Neural cell (in vitro differentiated cells): ENCODE results near the gene FBXO34. TPM values are rescaled to one million over a fixed set of nuclear protein-coding genes. Genes with fewer than 3 reads are reported as not detected.

Experiments used
- H2AFZ ChIP-seq: fragments of 200-600, 300-800 bp; sonication (generic), shearing (Covaris generic); 2 replicates; pipeline ENCODE4 v1.6.0; 2014; ENCODE audit warnings: low read depth, mild to moderate bottlenecking, antibody characterized with exemption, low read length, moderate library complexity
- H3F3A ChIP-seq: fragments of 200-600 bp; shearing (Covaris generic); 2 replicates; pipeline ENCODE4 v1.6.1; 2016; ENCODE audit warnings: mild to moderate bottlenecking, moderate library complexity, mixed read lengths, antibody characterized with exemption, low read length; ENCODE audit not compliant: insufficient read depth, poor library complexity, severe bottlenecking
- H3K27ac ChIP-seq: fragments of 200-600, 300-800 bp; sonication (generic), shearing (Covaris generic); 2 replicates; pipeline ENCODE4 v1.5.1; 2014; ENCODE audit warnings: mild to moderate bottlenecking, low read length, moderate library complexity
- H3K27me3 ChIP-seq: fragments of 300-800, 200-600 bp; sonication (generic), shearing (Covaris generic); 2 replicates; pipeline ENCODE4 v1.6.0; 2014; ENCODE audit warnings: mild to moderate bottlenecking, low read depth, low read length, moderate library complexity; ENCODE audit not compliant: insufficient read depth
- H3K36me3 ChIP-seq: fragments of 300-800, 200-600 bp; sonication (generic), shearing (Covaris generic); 2 replicates; pipeline ENCODE4 v1.5.1; 2014; ENCODE audit warnings: mild to moderate bottlenecking, antibody characterized with exemption, low read length, moderate library complexity; ENCODE audit not compliant: insufficient read depth
- H3K4me2 ChIP-seq: fragments of 300-800, 200-600 bp; sonication (generic), shearing (Covaris generic); 2 replicates; pipeline ENCODE4 v1.6.0; 2014; ENCODE audit warnings: mild to moderate bottlenecking, low read length
- H3K4me3 ChIP-seq: fragments of 300-800, 200-600 bp; sonication (generic), shearing (Covaris generic); 2 replicates; pipeline ENCODE4 v1.5.1; 2014; ENCODE audit warnings: mild to moderate bottlenecking, low read length, moderate library complexity
- H3K79me2 ChIP-seq: fragments of 200-600 bp; shearing (Covaris generic); replicated peaks from 2 replicates; pipeline ENCODE4 v1.6.0; 2014; ENCODE audit warnings: mild to moderate bottlenecking, low read length, moderate library complexity; ENCODE audit not compliant: insufficient read depth
- H3K9ac ChIP-seq: fragments of 300-800, 200-600 bp; sonication (generic), shearing (Covaris generic); 2 replicates; pipeline ENCODE4 v1.6.1; 2016; ENCODE audit warnings: mild to moderate bottlenecking, low read length, mixed read lengths
- H3K9me2 ChIP-seq: fragments of 200-600 bp; shearing (Covaris generic); 2 replicates; pipeline ENCODE4 v1.6.1; 2016; ENCODE audit warnings: mild to moderate bottlenecking, low read length, mixed read lengths; ENCODE audit not compliant: insufficient read depth
- H3K9me3 ChIP-seq: fragments of 200-600, 300-800 bp; sonication (generic), shearing (Covaris generic); 2 replicates; pipeline ENCODE4 v1.6.1; 2016; ENCODE audit warnings: mild to moderate bottlenecking, mixed run types, low read length, moderate library complexity, mixed read lengths
- H4K20me1 ChIP-seq: fragments of 200-600 bp; shearing (Covaris generic); 2 replicates; pipeline ENCODE4 v1.6.1; 2016; ENCODE audit warnings: mild to moderate bottlenecking, mixed run types; ENCODE audit not compliant: insufficient read depth
- CTCF ChIP-seq: fragments of 450-650 bp; IDR thresholded peaks from 2 replicates; pipeline ENCODE4 v1.5.1; 2014; ENCODE audit warnings: antibody characterized with exemption, mild to moderate bottlenecking, moderate library complexity; ENCODE audit not compliant: poor library complexity, severe bottlenecking
- EP300 ChIP-seq: fragments of 450-650 bp; conservative IDR thresholded peaks from 2 replicates; pipeline ENCODE4 v1.6.1; 2014; ENCODE audit warnings: antibody characterized with exemption, mild to moderate bottlenecking, moderate library complexity; ENCODE audit not compliant: poor library complexity, severe bottlenecking
- EZH2 ChIP-seq: fragments of 200-600, 300-800 bp; shearing (Covaris generic), sonication (generic); IDR thresholded peaks from 2 replicates; pipeline ENCODE4 v1.6.1; 2014; ENCODE audit warnings: antibody characterized with exemption, low read length, borderline replicate concordance, mild to moderate bottlenecking; ENCODE audit not compliant: insufficient read depth, poor library complexity, severe bottlenecking
- MXI1 ChIP-seq: fragments of 450-650 bp; conservative IDR thresholded peaks from 2 replicates; pipeline ENCODE4 v1.6.1; 2014; ENCODE audit warnings: antibody characterized with exemption, mild to moderate bottlenecking; ENCODE audit not compliant: poor library complexity, severe bottlenecking
- POLR2AphosphoS5 ChIP-seq: IDR thresholded peaks from 2 replicates; pipeline ENCODE4 v1.6.1; 2012
- RAD21 ChIP-seq: fragments of 450-650 bp; conservative IDR thresholded peaks from 2 replicates; pipeline ENCODE4 v1.6.1; 2014; ENCODE audit warnings: antibody characterized with exemption, mild to moderate bottlenecking, moderate library complexity
- REST ChIP-seq: IDR thresholded peaks from 2 replicates; pipeline ENCODE4 v1.6.1; 2012; ENCODE audit warnings: borderline replicate concordance
- SMC3 ChIP-seq: fragments of 450-650 bp; conservative IDR thresholded peaks from 2 replicates; pipeline ENCODE4 v1.6.1; 2014; ENCODE audit warnings: antibody characterized with exemption, mild to moderate bottlenecking, moderate library complexity; ENCODE audit not compliant: poor library complexity
- TAF1 ChIP-seq: IDR thresholded peaks from 2 replicates; pipeline ENCODE4 v1.6.1; 2012; ENCODE audit warnings: low read depth
- polyA plus RNA-seq: library from polyadenylated mRNA; depleted of rRNA; stranded (reverse); fragments of >200 nt; gene quantifications from 2 replicates; pipeline ENCODE4 v1.2.3, GENCODE V29; 2014

FBXO34 gene
- polyA plus RNA-seq, 1 donor from 2014 or later: 34.2 TPM

GRCh38 chr14:55350461-55350860, 79.2 kb downstream of the FBXO34 start:
- Histone ChIP-seq H3K4me3 (no peak overlapping the region), H3F3A (no peaks in the 10 kb centered on the region), H3K79me2 (no peaks in the 10 kb centered on the region), H3K27ac (no peak overlapping the region), H4K20me1 (no peaks in the 10 kb centered on the region), H3K36me3 (no peaks in the 10 kb centered on the region), H2AFZ (no peak overlapping the region), H3K27me3 (no peaks in the 10 kb centered on the region), H3K9me3 (no peaks in the 10 kb centered on the region), H3K4me2 (no peak overlapping the region), H3K9ac (no peak overlapping the region), H3K9me2 (no peaks in the 10 kb centered on the region)
- TF ChIP-seq SMC3: no peak
- no peak for TF ChIP-seq REST
- TF ChIP-seq MXI1: no peak
- TF ChIP-seq EP300: no peak
- no peak for TF ChIP-seq EZH2

- Histone ChIP-seq H3K9me2 (no peaks in the 10 kb centered on the region), H3K4me2 (no peak overlapping the region), H3K27ac (no peak overlapping the region), H3K27me3 (no peaks in the 10 kb centered on the region), H2AFZ (no peak overlapping the region), H3K79me2 (no peaks in the 10 kb centered on the region), H3K9me3 (no peaks in the 10 kb centered on the region), H3K4me3 (no peak overlapping the region), H3F3A (no peaks in the 10 kb centered on the region), H3K9ac (no peak overlapping the region), H3K36me3 (no peaks in the 10 kb centered on the region), H4K20me1 (no peaks in the 10 kb centered on the region)
- no peak for TF ChIP-seq SMC3
- no peak for TF ChIP-seq MXI1
- no peak for TF ChIP-seq REST
- no peak for TF ChIP-seq RAD21
- no peak for TF ChIP-seq POLR2AphosphoS5
- no peak for TF ChIP-seq EP300
- no peak for TF ChIP-seq EZH2
- no peak for TF ChIP-seq TAF1
- TF ChIP-seq CTCF: no peak
These were observed 79.9 kb downstream of the FBXO34 start for GRCh38 chr14:55351111-55351510.
